NCI-H2029 (cell line): ENCODE measurements around the gene KLF5.
"Not testable (repeated sequence)": the region's sequence is repeated elsewhere in the genome, so short reads cannot be mapped to it uniquely, and the experiment has no call there.

Experiments
- DNase-seq: peaks from one replicate; lab custom pipeline; 2025; lab: John Stamatoyannopoulos, UW

KLF5 gene

DNA sequence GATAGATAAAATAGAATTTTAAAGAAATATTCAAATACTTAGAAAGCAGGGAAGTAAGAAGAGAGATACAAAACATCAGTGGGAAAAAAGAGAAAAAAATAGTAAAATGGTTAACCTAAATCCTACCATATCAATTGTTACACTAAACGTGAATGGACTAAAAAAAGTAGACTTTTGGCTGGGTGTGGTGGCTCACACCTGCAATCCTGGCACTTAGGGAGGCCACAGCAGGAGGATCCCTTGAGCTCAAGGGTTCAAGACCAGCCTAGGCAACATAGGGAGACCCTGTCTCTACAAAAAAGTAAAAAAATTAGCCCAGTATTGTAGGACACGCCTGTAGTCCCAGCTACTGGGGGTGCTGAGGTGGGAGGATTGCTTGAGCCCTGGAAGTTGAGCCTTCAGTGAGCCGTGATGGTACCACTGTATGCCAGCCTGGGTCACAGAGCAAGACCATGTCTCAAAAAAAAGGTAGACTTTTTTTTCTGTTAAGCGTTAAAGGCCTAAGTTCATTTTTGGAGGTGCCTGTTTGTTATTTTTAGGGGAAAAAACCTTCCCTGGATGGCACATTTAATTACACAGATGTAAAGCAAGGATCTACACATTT, 29.6 kb downstream of the KLF5 start:
- no peak for DNase-seq

- no peak for DNase-seq
Observed at GRCh38 chr13:73089213-73089612, 30.4 kb downstream of the KLF5 start.

- peak; percentile 81 for DNase-seq
Observed at GRCh38 chr13:73090116-73090822, 31.5 kb downstream of the KLF5 start.

DNA sequence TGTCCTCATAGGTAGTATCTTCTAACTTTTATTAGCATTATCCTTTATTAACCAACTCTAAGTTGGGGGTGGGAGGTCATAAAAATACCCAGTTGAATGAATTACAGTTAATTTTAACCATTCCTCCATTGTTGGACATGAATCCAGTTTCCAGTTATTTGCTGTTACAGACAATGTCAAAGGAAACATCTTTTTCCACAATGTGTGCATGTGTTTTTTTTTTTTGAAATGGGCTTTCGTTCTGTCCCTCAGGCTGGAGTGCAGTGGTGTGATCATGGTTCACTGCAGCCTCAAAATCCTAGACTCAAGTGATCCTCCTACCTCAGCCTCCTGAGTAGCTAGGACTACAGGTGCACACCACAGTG, 32.0 kb downstream of the KLF5 start:
- no peak for DNase-seq

- DNase-seq = no peak
Observed at GRCh38 chr13:73092829-73093228, 34.0 kb downstream of the KLF5 start.

GRCh38 chr13:73096173-73096572, 37.4 kb downstream of the KLF5 start:
- DNase-seq = no peak

- DNase-seq = no peak
Observed at GRCh38 chr13:73096638-73097037, 37.8 kb downstream of the KLF5 start.

DNA sequence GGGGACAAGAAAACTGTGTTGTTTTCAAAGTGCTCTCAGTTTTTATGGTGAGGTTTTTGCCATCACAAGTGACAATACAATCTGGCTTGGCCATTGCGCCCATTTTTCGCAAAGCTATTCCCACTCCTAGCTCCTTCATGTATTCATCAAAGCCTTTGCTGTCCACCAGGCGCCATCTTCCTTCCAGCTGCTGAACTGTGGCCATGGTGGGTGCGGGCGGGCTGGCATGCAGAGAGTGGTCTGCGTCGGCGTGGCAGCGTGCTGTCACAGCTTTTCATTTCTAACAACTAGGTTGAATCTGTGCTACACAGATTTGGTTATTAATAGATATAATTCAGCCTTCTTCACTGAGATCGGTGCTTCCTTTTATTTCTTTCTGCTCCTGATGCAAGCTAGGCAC, 42.0 kb downstream of the KLF5 start:
- not testable (repeated sequence) for DNase-seq

- DNase-seq = no peak
Observed at GRCh38 chr13:73101351-73102007, 42.7 kb downstream of the KLF5 start.

DNA sequence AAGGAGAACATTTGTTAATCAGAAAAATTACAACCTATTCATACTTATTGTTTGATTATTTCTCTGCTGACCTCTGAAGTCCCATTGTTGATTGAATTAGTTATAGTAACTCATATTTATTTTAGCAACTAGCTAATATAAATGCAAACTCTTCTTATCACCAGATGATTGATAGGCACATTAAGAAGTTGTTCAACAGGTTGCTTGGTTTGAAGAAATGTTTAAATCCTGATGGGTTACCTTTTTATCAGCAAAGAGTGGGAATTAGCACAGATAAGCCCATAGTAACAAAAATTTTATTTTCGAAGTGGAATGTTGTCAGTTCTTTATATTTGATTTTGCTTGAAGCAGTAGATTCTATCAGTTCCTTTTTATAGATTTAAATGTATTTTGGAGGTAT, 44.4 kb downstream of the KLF5 start:
- no peak for DNase-seq

DNA sequence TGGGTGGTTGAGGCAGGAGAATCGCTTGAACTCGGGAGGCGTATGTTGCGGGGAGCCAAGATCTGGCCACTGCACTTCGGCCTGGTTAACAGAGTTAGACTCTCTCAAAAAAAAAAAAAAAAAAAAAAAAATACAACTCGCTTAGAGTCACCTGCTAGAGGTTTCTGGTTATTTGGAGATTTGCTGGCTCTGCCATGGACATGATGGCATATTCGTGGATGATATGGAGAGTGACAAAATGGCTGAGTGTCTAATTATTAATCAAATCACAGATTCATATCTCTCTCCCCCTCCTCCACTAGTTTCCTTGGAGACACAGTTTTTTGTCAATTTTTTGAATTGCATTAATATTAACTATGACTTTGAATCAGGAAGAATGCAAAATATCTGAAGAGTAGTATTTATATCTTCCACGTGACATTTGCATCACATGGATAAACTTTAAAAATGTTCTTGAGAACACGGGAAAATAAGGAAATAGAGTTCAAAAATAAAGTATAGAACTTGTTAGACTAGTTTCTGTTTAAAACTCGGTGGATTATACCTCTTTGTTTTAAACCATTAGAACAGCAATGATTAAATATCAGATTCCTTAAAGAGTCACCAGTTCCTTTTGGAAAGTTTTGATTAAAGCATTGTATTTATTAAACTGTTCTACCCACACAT, 47.8 kb downstream of the KLF5 start:
- DNase-seq = no peak

GRCh38 chr13:73107481-73107880, 48.7 kb downstream of the KLF5 start:
- no peak for DNase-seq

DNA sequence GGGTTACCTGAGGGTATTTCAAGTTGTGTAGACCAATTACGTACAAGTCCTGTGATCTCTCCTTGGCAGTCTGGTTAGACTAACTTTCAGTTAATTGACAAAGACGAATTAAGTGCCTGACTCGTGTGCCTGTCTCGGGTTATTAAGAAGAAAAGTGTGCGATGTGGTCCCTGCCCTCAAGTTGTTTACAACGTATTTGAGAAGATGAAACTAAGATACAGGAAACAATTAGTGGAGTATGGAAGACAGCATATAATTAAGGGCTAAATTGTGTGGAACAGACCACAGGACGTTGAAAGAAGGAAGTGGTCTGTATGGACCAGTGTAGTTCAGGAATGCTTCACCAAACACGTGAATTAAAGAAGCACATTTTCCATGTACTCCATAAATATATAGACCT, 49.2 kb downstream of the KLF5 start:
- DNase-seq = no peak

- DNase-seq = no peak
Observed at GRCh38 chr13:73109288-73109899, 50.6 kb downstream of the KLF5 start.

DNA sequence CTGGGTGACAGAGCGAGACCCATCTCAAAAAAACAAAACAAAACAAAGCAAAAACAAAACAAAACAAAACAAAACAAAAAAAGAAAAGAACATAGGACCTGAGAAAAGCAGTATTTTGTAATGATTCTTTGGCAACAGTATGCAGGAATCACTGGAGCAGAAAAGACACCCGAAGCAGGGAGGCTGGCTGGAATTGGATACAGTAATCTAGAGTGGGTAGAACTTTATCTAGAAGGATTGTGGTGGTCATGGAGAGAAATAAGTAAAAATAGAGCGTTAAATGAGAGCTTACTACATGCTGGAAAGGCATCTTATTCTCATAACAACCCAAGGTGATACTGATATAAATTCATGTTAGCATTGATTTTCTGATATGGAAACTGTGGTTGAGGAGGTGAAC, 51.2 kb downstream of the KLF5 start:
- no peak for DNase-seq

GRCh38 chr13:73110814-73111213, 52.0 kb downstream of the KLF5 start:
- DNase-seq = no peak

DNA sequence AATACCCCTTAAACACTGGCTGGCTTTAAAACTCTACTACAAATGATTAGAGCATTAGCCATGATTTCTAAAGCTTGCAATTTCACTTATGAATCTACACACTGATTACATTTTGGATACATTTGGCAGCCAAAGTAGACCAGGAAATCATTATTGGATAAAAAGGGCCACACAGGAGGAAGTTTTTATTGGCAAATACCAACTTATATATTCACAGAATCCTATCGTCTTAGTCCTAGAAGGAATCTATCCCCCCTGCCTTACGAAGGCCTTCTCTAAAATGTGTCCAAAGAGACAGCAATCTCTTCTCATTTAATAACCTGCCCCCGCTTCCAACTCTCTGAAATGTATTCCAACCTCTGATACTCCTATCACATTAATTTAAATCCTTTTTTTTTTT, 52.5 kb downstream of the KLF5 start:
- DNase-seq = no peak

- DNase-seq = no peak
Observed at GRCh38 chr13:73119612-73120011, 60.8 kb downstream of the KLF5 start.
